Retina (tissue), 1 donor: ENCODE results near the gene PPP1R14C.
"Not testable (repeated sequence)": the region's sequence is repeated elsewhere in the genome, so short reads cannot be mapped to it uniquely, and the experiment has no call there.

Experiments used
- DNase-seq: peaks from one replicate; pipeline ENCODE4 v3.0.0-alpha.2; 2016

Gene PPP1R14C

GRCh38 chr6:150227281-150227680 lies 84.4 kb downstream of the PPP1R14C start:
- DNase-seq = no peak

GRCh38 chr6:150228072-150228733 lies 85.4 kb downstream of the PPP1R14C start:
- DNase-seq = no peak

GRCh38 chr6:150229436-150230163 lies 86.8 kb downstream of the PPP1R14C start:
- DNase-seq = no peak

- no peak for DNase-seq
Measured at GRCh38 chr6:150230164-150230561, 87.3 kb downstream of the PPP1R14C start.

GRCh38 chr6:150230832-150231524 lies 88.1 kb downstream of the PPP1R14C start:
- no peak for DNase-seq

- no peak for DNase-seq
Measured at GRCh38 chr6:150231525-150231850, 88.6 kb downstream of the PPP1R14C start.

- no peak for DNase-seq
Measured at GRCh38 chr6:150233843-150234269, 91.0 kb downstream of the PPP1R14C start.

- no peak for DNase-seq
Measured at GRCh38 chr6:150235218-150235617, 92.4 kb downstream of the PPP1R14C start.

- DNase-seq = no peak
Measured at GRCh38 chr6:150236114-150236513, 93.3 kb downstream of the PPP1R14C start.

- DNase-seq = no peak
Measured at GRCh38 chr6:150236544-150236943, 93.7 kb downstream of the PPP1R14C start.

- DNase-seq = no peak
Measured at GRCh38 chr6:150237626-150238025, 94.8 kb downstream of the PPP1R14C start.

GRCh38 chr6:150238336-150238741 lies 95.5 kb downstream of the PPP1R14C start:
- no peak for DNase-seq

- DNase-seq = no peak
Measured at GRCh38 chr6:150238846-150239407, 96.1 kb downstream of the PPP1R14C start.

GRCh38 chr6:150241756-150242155 lies 98.9 kb downstream of the PPP1R14C start:
- not testable (repeated sequence) for DNase-seq

GRCh38 chr6:150243620-150244314 lies 100.9 kb downstream of the PPP1R14C start:
- no peak for DNase-seq

- no peak for DNase-seq
Measured at GRCh38 chr6:150245148-150245935, 102.5 kb downstream of the PPP1R14C start.

GRCh38 chr6:150247803-150248202 lies 105.0 kb downstream of the PPP1R14C start:
- no peak for DNase-seq

- no peak for DNase-seq
Measured at GRCh38 chr6:150248300-150248699, 105.5 kb downstream of the PPP1R14C start.

- no peak for DNase-seq
Measured at GRCh38 chr6:150249261-150249660, 106.4 kb downstream of the PPP1R14C start.

- DNase-seq = no peak
Measured at GRCh38 chr6:150250826-150251225, 108.0 kb downstream of the PPP1R14C start.

GRCh38 chr6:150251566-150252186 lies 108.8 kb downstream of the PPP1R14C start:
- DNase-seq = no peak
